Measurements from ENCODE around the gene FHOD1. TPM values are rescaled to one million over a fixed set of nuclear protein-coding genes. Genes with fewer than 3 reads are reported as not detected.

FHOD1 gene
- total and polyA plus RNA-seq, 2 of the 13 experiments (the other 11 are each of a cell fraction or from before 2014, with no cell fraction given): 20.0 to 20.8 TPM

- no TSS peak for BruUV-seq (replicated peaks)
- 93% methylated on average over 50 of the region's 50 CpGs for WGBS (ENCODE audit: low lambda C conversion rate)
- Histone ChIP-seq H3K4me1 (ENCODE audit: insufficient read depth, low read length) (peaks cover 14% of the 10 kb centered on the region), H3K4me2 (ENCODE audit: low read depth, low read length) (no peak overlapping the region), H3K27ac (ENCODE audit: extremely low read length, insufficient read depth, low read length) (no peak overlapping the region), H2AFZ (ENCODE audit: low read length) (no peak overlapping the region), H3K9me3 (ENCODE audit: low read length) (no peaks in the 10 kb centered on the region), H3K79me2 (ENCODE audit: insufficient read depth, low read length) (no peaks in the 10 kb centered on the region), H3K4me3 (replicated peaks in 1 of 3; ENCODE audit: insufficient read depth in 1 of 3, low read depth in 2 of 3, low read length in 3 of 3) (no peak overlapping the region), H3K9ac (ENCODE audit: insufficient read depth, low read depth, low read length) (no peak overlapping the region), H3K27me3 (ENCODE audit: control insufficient read depth in 1 of 2, insufficient read depth in 2 of 2, low read length in 2 of 2) (no peaks in the 10 kb centered on the region), H4K20me1 (ENCODE audit: insufficient read depth, low read length) (no peaks in the 10 kb centered on the region), H3K36me3 (replicated peaks in 1 of 2; ENCODE audit: control insufficient read depth in 1 of 2, insufficient read depth in 2 of 2, low read length in 2 of 2) (peaks cover 32 to 48% of the 10 kb centered on the region in 2 experiments)
- intact Hi-C loops (cut with micrococcal nuclease; ENCODE audit: unreplicated experiment): no loop called here
- DNase-seq (ENCODE audit: low spot score) (peak; percentile 46), ATAC-seq (peak; percentile 68), FAIRE-seq (no peak)
- ChIA-PET POLR2A (interaction anchor here (0.8 to 2.2 kb wide), 4 partner anchors 10 to 66 kb away, joined by 3 to 17 read pairs (median 4); partner anchors contain the start of genes FHOD1, NOL3 and TMEM208), CTCF (ENCODE audit: low intra/inter-chr PET ratio, low total read pairs) (no interaction called here)
- TF ChIP-seq HNRNPLL (IDR thresholded peaks at IDR 0.05; ENCODE audit: low read depth, low read length, poor library complexity, severe bottlenecking) (peak; percentile 27), PRMT3 (CRISPR knock-in tag; IDR thresholded peaks at IDR 0.05; ENCODE audit: borderline replicate concordance, low read depth) (no peak), FOXK1 (CRISPR knock-in tag; IDR thresholded peaks at IDR 0.05; ENCODE audit: borderline replicate concordance, low read depth) (no peak), DNMT1 (CRISPR knock-in tag; IDR thresholded peaks at IDR 0.05) (0 out of 2 replicates have a peak, but pooled peaks have one; percentile 51), MEIS2 (CRISPR knock-in tag; IDR thresholded peaks at IDR 0.05) (no peak), GABPB1 (CRISPR knock-in tag; IDR thresholded peaks at IDR 0.05) (peak; percentile 23; the same call in 1 of the 2 replicates), KDM3A (CRISPR knock-in tag; IDR thresholded peaks at IDR 0.05; ENCODE audit: low read depth) (no peak), ZFP62 (CRISPR knock-in tag; IDR thresholded peaks at IDR 0.05) (no peak)
- in situ Hi-C loops (cut with HindIII; ENCODE audit: extremely low pct_ligation_motif_present, low pct_unique_long_range_greater_than_20kb): no loop called here
Measured at GRCh38 chr16:67236563-67237395, 10.5 kb downstream of the FHOD1 start.
